HG02678 (cell line): ENCODE measurements around the gene ATP8B4.
"Not testable (repeated sequence)": the region's sequence is repeated elsewhere in the genome, so short reads cannot be mapped to it uniquely, and the experiment has no call there.

Experiments
- ATAC-seq: cut with Tn5 transposase; IDR thresholded peaks from one replicate; pipeline ENCODE4 v1.9.1; 2021; ENCODE audit warnings: mild to moderate bottlenecking, moderate library complexity; ENCODE audit not compliant: unreplicated experiment

Gene ATP8B4, protein sequence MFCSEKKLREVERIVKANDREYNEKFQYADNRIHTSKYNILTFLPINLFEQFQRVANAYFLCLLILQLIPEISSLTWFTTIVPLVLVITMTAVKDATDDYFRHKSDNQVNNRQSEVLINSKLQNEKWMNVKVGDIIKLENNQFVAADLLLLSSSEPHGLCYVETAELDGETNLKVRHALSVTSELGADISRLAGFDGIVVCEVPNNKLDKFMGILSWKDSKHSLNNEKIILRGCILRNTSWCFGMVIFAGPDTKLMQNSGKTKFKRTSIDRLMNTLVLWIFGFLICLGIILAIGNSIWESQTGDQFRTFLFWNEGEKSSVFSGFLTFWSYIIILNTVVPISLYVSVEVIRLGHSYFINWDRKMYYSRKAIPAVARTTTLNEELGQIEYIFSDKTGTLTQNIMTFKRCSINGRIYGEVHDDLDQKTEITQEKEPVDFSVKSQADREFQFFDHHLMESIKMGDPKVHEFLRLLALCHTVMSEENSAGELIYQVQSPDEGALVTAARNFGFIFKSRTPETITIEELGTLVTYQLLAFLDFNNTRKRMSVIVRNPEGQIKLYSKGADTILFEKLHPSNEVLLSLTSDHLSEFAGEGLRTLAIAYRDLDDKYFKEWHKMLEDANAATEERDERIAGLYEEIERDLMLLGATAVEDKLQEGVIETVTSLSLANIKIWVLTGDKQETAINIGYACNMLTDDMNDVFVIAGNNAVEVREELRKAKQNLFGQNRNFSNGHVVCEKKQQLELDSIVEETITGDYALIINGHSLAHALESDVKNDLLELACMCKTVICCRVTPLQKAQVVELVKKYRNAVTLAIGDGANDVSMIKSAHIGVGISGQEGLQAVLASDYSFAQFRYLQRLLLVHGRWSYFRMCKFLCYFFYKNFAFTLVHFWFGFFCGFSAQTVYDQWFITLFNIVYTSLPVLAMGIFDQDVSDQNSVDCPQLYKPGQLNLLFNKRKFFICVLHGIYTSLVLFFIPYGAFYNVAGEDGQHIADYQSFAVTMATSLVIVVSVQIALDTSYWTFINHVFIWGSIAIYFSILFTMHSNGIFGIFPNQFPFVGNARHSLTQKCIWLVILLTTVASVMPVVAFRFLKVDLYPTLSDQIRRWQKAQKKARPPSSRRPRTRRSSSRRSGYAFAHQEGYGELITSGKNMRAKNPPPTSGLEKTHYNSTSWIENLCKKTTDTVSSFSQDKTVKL

DNA sequence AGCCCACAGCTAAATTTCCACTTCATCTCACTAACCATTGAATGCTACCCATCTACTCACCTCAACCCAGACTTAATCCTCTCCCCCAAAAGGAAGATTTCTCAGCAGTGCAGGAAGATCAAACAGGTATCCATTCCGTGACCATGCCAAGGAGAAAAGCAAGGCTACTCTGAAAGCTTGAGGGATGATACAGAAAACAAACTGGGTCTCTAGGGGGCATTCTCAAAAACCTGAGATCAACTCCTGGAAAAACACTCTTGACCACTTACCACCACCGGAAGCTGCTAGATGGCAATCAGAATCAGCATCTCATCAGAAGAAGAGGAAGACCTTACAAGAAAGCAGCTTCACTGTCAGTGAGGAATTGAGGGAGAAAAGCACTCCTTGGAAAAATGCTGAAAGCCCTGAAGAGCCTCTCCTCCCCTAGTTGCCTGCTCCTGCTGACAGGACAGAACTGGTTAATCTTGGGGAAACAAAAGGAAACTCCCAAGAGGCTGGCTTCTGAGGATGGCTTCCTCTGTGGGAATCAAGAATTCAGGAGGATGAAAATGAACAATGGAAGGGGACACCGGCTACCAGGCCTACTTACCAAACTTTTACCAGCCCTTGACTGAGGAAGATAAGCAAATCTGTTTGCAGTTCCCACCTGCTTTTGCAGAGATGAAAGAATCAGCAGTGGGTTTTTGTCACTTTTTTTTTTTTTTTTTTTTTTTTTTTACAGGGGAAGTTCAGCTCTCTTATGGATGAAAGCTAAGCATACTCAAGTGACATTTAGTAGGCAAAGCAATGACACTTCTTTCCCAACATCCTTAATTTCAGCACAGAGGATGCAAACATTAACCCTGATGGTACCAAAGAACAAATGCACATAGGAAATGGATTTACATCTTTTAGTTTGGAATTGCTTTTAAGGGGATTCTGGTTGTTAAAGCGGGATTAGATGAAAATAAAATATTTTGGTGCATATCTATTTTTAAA, at the start of gene ATP8B4:
TSS of gene ATP8B4 (minus strand) at position 171 of the 978 bp plus-strand sequence. CDS start 12,267 bp downstream, outside the sequence.
- no peak for ATAC-seq

- no peak for ATAC-seq
Measured at GRCh38 chr15:50168379-50168778, 49.3 kb upstream of the ATP8B4 start.

DNA sequence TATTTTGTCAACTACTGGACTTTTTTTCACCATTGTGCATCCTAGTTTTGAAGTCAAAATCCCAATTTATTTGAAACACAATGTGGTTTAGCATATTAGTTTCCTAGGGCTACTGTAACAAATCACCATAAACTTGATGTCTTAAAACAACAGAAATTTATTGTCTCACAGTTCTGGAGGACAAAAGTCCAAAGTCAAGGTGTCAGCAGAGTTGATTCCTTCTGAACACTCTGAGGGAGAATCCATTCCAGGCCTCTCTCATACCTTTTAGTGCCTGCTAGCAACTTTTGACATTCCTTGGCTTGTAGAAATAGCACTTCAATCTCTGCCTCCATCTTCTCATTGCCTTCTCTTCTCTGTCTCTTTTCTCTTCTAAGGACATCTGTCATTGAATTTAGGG, 48.1 kb upstream of the ATP8B4 start:
- no peak for ATAC-seq

- no peak for ATAC-seq
Measured at GRCh38 chr15:50166216-50166615, 47.2 kb upstream of the ATP8B4 start.

- ATAC-seq = no peak
Measured at GRCh38 chr15:50164458-50164857, 45.4 kb upstream of the ATP8B4 start.

- ATAC-seq = no peak
Measured at GRCh38 chr15:50163719-50164410, 44.8 kb upstream of the ATP8B4 start.

- ATAC-seq = no peak
Measured at GRCh38 chr15:50162969-50163718, 44.1 kb upstream of the ATP8B4 start.

GRCh38 chr15:50158236-50158635, 39.2 kb upstream of the ATP8B4 start:
- ATAC-seq = not testable (repeated sequence)

DNA sequence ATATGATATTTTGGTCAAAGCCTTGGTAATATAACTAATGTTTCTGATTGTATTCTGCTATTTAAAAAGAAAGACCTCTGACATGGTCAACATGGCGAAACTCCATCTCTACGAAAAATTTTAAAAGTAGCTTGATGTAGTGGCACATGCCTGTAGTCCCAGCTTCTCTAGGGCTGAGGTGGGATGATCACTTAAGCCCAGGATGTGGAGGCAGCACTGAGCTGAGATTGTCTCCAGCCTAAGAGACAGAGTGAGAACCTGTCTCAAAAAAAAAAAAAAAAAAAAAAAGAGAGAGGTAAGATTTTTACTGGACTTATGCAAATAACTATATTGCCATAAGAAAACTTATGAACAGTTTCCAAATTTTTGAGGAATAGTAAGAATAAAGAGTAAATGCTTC, 32.4 kb upstream of the ATP8B4 start:
- ATAC-seq = no peak

DNA sequence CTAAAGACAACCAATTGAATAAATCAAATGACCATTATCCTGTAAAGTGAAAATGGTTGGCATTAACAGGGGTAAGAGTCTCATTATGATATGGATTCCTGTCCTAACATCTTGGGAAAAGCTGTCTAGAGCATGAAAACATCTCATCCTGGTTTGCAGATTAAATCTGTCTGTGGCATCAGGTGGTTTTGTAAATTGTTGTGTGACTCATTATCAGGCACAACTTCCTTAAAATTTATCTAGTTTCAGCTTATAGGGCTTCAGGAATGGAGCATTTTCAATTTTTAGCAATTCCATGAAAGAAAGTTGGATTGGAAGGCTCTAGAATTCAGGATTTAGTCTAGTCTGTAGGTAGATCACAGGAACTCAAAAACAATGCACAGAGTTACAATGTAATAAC, 31.8 kb upstream of the ATP8B4 start:
- no peak for ATAC-seq

DNA sequence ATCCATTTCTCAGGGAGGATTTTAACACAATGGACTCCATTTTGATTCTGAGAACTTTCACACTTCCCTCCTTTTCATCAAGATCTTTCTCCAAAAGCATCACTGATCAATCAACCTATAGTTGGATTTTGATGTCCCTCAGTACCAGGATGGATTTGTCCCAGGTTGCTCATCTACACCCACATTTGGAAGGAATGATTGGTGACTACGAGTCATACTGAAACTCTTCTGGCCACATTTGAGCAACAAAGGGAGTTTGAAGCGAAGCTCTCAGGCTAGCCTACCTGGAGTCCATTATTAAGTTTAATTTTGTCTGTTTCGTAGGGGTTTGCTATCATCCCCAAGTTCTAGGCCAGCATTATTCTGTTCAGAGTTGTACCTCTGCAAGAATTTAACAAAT, 31.3 kb upstream of the ATP8B4 start:
- no peak for ATAC-seq

- ATAC-seq = no peak
Measured at GRCh38 chr15:50149090-50149489, 30.1 kb upstream of the ATP8B4 start.

DNA sequence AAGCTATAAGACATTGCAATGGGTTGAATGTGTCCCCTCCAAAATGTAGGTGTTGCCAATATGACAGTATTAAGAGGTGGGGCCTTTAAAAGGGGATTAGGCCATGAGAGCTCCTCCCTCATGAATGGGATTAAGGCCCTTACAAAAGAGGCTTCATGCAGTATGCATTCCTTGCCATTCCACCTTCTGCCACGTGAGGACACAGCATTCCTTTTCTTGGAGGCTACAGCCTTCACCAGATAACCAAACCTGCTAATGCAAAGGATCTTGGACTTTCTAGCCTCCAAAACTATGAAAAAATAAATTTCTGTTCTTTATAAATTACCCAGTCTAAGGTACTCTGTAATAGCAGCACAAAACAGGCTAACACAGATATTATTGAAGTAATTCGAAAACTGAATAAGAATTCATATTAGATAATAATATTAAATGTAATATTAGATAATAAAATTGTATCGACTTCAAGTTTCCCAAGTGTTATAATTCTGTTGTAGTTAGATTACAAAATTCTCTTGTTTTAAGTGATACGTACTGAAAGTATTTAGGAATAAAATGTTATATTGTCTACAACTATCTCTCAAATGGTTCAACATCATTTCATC, 29.4 kb upstream of the ATP8B4 start:
- no peak for ATAC-seq

- no peak for ATAC-seq
Measured at GRCh38 chr15:50146632-50147031, 27.6 kb upstream of the ATP8B4 start.

- ATAC-seq = peak; percentile 72
Measured at GRCh38 chr15:50145451-50145872, 26.4 kb upstream of the ATP8B4 start.

DNA sequence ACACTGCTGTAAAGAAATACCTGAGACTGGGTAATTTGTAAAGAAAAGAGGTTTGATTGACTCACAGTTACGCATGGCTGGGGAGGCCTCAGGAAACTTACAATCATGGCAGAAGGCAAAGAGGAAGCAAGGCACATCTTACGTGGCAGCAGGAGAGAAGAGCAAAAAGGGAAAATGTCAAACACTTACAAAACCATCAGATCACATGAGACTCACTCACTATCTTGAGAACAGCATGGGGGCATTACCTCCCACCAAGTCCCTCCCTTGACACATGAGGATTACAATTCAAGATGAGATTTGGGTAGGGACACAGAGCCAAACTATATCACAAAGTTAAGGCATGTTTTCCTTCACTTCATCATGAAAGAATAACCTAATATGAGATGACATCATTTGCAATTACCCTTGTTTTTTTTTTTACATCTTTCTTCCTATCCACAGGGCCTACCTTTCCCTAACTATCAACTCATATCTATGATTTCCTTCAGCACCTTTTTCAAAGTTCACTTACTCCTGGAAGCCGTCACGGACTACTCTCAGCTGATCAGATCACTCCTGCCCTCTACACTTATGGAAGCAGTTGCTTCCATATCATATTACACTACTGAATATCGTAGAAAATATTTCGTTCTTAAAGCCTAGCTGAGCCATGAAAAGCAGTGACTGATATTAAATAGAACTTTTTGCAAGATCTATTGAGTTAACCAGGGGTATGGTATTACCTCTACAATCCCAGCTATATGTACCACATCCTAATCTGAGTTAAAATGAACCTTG, 25.5 kb upstream of the ATP8B4 start:
- ATAC-seq = no peak

DNA sequence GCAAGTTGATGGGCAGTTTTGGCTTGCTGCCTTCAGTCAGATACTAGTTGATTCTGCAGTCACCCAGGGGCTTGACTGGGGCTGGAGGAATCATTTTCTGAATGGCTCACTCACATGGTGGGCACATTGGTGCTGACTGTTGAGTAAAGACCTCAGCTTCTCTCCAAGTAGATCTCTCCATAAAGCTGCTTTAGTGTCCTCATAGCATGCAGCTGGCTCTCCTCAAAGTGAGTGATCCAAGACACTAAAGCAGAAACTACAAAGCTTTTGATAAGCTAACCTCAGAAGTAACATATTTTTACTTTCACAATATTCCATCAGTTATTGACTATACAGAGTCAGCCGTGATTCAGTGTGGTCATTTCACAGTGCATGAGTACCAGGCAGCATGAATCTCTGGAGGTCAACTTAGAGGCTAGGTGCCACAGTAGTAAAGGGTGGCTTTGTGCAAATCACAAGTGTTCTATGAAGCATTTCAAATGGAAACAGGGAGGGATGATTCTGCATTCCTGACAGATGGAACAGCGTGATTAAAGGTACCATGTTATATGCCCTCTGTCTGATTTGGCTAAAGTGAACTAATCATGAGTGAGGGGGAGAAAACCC, 24.3 kb upstream of the ATP8B4 start:
- ATAC-seq = no peak
